NCI-H82 (cell line): Measurements from ENCODE around the gene BASP1.
A peak's percentile ranks its signal among the peaks of the same experiment; 100 is the strongest.
"Not testable (repeated sequence)": the region's sequence is repeated elsewhere in the genome, so short reads cannot be mapped to it uniquely, and the experiment has no call there.

Experiments
- DNase-seq: peaks from one replicate; lab custom pipeline; 2025; lab: John Stamatoyannopoulos, UW

The BASP1 gene

DNA sequence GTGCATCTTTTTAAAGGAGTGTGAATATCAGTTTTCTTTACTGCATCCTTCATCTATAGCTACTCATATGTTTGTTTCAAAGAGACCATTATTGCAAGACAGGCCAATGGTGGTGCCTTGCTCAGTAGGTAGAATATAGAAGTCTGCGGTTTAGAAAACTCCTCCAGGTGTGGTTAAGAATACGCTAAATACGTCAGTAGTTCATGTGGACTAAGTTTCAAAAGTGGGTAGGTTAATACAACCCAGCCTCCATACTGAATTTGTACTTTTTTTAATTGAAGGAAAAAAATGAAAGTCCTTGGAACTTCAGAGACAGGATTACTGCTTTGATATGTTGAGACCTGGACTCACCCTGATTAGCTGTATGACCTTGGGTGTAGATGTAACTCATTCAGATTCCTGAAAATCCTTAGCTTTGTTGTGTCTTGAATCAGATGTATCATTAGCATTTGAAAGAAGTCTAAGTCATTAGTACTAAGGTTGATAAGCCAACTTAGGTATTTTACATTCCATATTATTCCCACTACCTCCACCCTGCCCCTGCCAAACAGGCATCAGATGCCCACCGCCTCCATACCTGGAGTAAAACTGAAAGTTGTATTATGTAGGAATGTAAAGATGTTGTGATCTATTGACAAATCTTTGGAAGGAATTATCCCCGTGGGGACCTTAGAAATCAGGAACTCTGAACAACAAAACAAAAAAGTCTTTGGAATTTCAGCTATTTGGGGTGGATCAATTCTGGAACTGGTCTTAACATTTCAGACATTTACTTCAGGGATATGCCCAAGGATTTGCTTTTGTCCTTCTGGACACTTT lies 6.1 kb downstream of the BASP1 start:
- DNase-seq = no peak

DNA sequence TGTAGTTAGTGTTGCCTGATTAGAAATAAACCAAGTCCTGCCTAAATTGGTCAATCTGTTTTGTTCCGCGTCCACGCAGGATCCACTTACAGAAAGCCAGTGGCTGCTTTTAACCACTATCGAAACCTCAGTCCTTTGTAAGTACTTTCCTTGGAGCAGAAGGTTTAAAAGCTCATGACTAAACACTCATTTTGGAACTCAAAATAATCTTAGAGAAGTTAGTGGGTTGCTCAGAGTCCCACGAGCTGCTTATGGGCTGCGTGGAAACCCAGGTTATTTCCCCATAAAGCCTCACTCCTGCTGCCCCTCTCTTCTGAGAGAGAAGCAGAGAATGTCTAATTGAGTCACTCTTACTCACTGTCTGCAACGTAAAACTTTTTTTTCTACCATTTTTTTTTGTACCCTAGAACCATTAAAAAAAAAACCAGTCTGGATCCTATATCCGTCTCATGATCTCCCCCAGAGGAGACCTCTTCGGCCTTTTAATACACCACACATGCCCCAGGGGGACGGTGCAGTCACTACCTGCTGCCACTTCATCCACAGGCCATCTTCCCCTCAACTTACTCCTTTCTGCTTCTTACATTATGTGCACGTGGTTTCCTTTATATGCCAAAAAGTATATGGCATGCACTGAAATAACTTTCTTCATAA lies 7.6 kb downstream of the BASP1 start:
- DNase-seq = no peak

DNA sequence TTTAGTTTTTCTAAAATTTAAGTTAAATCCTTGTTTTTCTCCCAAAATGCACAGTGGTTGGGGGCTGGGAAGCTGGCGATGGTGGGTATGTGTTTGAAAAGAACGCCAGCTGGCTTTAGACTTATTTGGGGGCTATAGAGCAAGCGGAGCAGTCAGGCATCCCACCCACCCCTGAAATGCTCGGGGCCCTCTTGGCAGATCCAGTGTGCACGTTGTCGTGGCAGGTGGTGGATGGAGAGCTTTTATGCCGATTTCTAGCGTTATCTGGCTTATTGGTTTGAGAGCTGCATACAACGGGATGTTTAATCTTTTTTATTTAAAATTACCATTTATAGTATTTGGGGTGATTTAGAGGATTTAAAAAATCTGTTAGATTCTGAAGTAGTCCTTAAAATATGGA lies 8.1 kb downstream of the BASP1 start:
- no peak for DNase-seq

DNA sequence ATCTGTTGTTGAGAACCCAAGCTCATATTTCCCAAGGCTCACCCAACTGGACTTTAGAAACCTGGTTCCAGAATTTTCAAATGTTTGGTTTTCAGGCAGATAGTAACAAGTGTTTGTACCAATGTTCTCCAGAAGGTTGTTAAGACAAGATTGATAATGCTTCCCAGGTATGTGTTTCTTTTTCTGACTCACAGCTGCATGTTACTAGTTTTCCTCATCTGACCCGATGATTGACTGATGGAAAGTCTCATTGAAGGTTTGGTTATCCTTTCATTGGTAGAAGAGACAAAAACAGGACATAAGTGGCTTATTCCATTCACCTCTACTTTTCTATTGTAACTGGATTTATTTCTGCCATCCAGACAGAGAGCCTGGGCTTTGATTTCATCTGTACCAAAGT lies 10.4 kb downstream of the BASP1 start:
- no peak for DNase-seq

DNA sequence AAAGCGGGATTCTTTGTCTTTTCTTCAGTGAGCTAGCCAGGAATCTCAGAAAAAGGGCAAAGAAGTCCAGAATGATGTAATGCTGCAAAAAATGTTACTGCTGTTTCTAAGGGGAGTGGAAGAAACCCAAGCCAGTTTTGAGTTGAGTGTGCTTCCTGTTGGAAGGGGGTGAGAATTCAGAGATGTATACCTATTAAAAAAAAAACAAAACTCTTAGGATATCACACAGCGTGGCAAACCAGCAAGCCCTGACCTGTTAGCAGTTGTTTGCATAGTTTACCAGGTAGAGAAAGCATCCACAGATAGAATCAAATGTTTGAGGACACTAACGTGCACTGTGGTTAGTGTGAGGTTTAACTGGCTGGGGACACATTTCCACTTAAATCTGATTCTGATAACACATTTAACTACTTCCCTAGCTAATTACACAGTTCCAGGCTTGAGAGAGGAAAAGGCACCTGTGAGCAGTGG lies 11.4 kb downstream of the BASP1 start:
- DNase-seq = no peak

DNA sequence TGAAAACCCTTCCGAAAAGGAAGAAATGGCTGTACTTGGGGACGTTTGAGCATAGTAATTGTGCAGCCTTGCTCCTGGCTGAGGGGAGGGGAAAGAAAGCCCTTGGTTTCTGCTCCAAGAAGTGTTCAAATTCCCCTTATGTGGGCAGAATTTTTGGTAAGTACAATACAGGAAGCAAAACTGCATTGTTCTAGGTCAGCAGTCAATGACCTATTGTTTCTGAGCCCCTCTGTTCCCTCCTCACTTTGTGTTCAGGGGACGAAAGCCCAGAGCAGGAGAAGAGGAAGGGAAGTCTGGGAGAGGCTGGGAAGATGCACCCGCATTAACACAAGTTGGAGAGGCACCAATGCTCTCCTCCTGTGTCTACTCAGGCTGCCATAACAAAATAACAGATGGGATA lies 11.9 kb downstream of the BASP1 start:
- DNase-seq = no peak

DNA sequence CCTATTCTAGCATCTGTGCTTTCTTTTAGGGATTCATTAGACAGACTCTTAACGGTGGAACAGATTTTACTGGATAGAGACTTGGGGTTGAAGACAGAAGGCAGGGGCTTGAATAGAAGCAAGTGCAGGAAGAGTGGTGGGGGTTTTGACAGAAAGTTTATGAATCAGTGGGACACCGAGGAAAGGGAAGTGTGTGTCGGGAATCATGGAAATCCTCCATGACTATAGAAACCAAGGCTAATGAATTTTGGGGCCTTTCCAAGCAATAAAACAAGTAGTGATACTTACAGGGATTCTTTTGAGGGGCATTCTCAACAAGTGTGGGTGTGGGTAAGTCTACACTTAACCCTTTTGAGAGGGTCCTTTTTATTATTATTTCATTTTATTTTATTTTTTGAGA lies 12.8 kb downstream of the BASP1 start:
- peak; percentile 43 for DNase-seq

DNA sequence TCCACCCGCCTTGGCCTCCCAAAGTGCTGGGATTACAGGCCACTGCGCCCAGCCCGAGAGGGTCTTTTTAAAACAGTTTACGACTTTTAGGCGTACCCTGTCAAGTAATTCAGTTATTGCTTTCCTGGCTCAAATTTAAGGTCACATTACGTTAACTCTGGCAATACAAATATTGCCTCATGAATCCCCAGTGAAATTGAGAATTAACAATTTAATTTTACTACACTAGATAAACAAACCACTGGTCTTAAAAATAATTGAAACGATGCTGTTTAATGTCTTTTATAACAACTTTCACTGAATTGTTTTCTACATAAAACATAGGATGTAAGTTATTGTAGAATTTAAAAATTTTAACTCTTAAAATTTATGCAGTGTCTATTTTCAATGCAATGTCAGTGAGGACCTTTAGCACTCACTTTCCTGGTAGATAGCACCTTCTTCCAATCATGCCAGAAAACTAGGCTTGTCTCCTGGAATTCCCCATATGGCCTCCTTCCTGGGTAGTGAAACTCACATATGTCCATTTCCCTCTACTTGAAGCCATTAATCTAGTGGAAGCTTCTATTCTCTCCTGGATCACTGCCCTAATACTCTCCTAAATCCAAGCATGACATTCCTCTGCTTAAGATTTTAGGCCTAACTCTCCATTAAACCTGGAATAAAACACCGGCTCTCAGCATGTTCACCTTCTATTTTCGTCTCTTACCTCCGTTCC lies 13.5 kb downstream of the BASP1 start:
- DNase-seq = peak; percentile 62

DNA sequence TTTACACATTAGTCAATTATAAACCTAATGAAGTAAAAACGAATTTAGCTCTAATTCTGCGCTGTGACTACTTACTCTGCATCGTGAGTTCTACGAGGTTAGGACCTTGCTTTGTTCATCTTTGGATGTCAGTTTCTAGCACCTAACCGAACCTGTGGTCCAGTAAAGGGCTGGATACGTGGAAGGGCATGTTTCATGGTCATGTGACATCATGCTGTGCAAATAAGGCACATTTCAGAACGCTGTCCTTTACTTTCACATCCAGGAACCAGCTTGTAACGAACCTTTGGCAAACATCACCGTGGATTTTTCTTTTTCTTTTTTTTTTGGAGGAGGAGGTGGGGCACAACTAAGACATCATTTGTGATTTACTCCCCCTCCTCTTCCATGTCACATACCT lies 15.0 kb downstream of the BASP1 start:
- DNase-seq = no peak

DNA sequence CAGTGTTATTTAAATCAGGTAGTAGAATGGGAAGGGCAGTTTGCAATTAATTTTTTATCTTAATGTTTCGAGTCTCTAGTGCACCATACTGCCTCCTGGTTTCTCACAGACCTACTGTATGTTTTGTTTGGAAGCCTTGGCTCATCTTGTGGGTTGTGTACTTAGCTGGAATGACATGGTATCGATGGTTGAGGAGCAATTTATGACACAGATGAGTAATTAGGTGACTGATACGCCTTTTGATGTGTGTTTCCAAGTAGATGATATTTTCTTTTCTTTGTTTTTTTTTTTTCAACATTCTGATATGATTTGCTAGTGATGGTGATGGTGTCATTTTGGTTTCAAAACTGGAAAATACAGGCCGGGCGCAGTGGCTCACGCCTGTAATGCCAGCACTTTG lies 16.1 kb downstream of the BASP1 start:
- DNase-seq = no peak

DNA sequence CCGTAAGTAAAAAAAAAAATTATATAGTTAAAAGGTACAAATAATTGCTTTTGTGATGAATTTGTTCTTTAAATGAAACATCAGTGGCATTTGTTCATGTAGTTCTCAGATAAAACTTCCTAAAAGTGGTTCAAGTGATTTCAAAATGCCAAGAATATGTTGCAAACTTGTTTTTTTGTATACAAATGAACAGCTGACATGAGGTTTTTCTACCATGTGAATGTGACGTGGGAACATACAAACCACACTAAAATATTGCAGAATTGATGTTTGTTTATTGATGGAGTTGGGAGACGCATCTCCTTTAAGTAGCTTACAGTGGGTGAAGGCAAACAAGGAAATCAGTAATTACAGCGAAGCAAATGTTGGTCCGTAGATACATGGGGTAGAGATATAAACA lies 16.9 kb downstream of the BASP1 start:
- no peak for DNase-seq

DNA sequence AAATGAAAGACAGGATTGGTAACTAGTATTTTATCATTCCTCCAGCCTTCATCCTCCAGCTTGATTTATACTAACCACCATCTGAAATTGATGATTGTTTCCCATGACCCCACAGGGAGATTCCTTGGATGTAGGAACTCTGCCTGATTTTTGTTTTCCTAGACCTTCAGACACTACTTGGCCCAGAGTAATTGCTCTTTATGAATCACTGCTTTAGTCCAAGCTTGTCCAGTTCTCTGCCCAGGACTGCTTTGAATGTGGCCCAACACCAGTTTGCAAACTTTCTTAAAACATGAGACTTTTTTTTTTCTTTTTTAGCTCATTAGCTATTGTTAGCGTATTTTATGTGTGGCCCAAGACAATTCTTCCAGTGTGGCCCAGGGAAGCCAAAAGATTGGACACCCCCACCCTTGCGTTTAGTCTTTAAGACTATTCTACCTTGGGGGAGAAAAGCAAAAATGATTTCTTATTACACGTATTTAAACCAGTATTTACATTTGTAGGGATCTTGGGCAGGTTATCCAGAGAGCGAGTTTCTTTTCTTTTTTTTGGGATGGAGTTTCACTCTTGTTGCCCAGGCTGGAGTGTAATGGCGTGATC lies 18.4 kb downstream of the BASP1 start:
- DNase-seq = no peak

DNA sequence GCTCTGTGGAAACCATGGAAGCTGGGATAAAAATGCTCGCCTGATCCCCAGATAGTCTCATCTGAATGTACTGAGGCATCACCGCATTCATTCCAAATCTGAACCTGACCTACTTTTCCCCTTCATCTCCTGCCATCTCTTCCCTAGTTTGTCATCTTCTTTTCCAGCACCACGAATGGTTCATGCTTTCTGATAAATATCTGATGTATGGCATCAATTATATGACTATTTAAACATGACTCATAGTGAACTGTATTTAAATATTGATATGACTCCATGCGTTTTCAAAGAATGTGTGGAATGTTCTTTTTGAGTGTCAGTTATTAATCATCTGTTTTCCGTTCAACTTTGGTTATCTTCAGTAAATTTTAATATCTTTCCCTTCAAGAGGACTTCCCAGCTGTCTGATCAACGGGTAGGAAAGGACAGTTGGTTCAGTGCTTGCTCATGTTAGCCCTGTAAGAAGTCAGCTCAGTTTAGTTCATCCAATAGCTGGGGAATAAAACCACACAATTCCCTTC lies 21.1 kb downstream of the BASP1 start:
- no peak for DNase-seq

DNA sequence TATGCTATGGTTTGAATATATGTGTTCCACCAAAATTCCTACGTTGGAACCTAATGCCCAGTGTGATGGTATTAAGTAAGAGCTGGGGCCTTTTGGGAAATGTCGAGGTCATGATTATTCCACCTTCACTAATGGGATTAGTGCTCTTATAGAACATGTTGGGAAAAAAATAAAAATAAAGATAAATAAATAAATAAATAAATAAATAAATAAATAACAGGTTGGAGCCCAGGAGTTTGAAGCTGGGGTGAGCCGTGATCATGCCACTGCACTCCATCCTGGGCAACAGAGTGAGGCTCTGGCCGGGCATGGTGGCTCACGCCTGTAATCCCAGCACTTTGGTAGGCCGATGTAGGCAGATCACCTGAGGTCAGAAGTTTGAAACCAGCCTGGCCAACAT lies 22.5 kb downstream of the BASP1 start:
- DNase-seq = no peak

DNA sequence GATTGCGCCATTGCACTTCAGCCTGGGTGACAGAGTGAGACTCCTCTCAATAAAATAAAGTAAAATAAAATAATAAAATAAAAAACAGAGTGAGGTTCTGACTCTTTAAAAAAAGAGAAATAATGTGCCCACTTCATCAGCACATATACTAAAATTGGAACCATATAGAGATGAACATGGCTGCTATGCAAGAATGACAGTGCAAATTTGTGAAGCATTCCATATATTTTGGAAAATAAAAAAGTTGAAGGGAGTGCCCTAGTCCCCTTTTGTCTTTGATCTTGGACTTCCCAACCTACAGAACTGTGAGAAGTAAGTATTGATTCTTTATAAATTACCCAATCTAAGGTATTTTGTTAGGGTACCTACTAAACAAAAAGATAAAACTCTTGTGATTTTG lies 23.1 kb downstream of the BASP1 start:
- DNase-seq = no peak

DNA sequence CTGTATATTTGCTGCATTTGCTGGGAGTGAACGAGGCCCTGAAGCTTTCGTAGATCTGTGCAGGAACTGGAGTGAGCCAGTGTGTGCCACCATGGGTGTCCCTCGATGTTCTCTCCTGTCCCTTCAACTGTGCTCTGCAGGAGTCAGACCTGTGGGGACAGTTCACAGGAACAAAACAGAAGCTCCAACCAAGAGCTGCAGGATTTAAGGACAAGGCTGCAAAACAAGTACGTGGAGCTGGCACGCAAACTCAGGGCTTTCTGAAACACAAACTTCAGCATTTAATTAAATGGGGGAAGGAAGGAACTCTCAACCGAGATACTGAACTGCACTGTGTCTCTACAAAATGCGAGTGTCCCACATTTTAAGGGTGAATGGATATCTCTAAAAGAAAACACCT lies 24.2 kb downstream of the BASP1 start:
- no peak for DNase-seq

DNA sequence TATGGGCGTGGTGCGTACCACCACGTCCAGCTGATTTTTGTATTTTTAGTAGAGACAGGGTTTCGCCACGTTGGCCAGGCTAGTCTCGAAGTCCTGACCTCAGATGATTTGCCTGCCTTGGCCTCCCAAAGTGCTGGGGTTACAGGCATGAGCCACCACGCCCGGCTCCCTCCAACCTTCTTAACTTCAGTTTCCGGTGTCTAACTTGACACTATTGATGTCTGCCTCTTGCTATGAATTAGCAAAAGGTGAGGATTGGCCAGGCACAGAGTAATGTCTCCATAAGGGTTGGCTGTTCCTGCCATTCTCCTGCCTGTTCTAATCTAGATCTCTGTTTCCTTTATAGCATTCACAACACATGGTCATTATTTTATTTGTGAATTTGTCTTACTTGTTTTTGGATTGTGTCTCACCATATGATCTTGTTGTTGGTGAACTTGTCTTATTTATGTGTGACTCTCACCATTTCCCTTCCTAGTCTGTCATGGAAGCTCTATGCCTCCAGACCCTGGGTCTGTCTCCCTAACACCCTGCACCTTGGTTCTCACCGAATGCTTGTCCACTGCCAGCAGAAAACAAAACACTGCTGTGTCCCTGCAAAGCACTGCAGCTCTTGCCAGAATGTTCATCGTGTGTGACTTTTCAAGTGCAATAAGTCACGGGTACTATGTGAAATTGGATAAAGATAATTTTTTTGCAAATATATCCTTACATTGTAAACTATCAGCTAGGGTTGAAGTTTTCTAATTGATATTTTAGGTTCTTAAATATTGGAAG lies 26.0 kb downstream of the BASP1 start:
- no peak for DNase-seq

DNA sequence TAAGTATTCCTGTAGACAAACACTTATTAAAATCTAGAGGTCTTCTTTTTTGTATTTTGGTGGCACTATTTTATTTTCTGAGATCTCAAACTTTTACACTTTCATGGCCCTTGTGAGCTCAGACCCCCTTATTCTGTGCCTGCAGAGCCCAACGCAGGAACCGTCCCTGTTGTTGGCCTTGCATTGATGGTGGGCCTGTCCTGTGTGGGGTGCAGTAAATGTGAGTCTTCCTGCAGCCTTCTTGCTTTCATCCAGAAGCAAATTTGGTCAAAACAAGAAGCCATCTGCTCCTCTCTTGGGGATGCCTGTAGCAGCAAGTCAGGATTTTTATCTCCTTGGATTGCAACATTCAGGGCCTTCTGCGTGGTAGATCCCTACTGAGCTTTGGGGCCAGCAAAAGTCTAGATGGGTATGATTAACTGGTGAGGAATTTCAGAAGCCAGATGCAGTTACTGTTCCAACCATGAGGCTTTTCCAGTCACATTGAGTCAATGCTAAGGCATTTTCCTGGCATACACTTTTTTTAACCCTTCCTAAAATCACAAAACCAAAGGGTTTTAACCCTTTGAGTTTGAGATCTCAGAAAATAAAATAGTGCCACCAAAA lies 31.7 kb downstream of the BASP1 start:
- DNase-seq = no peak

DNA sequence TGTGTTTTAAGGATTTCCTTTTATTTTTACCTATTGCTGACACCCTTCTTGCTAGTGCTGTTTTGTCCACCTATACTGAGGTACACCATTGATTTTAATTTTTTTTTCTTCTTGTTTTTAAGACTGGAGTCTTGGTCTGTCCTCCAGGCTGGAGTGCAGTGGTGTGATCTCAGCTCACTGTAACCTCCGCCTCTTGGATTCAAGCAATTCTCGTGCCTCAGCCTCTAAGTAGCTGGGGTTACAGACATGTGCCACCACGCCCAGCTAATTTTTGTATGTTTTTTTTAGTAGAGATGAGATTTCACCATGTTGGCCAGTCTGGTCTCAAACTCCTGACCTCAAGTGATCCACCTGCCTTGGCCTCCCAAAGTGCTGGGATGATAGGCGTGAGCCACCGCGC lies 32.4 kb downstream of the BASP1 start:
- not testable (repeated sequence) for DNase-seq

DNA sequence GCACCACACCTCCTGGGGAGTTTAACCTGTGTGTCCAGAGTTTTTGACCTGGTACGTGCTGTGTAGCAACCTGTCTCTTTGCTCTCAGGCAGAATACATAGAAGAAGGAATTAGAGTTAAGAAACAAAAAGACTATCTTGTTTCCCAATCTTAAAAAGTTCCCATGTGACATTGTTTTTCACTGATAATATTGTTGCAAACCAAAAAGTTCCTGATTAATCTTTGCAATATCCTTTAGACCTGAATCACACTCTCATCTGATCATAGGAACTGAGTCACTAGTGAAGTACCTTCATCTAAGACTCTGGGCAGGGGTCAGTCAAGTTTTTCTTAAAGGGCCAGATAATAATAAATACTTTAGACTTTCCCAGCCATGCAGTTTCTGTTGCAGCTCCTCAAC lies 35.1 kb downstream of the BASP1 start:
- no peak for DNase-seq

DNA sequence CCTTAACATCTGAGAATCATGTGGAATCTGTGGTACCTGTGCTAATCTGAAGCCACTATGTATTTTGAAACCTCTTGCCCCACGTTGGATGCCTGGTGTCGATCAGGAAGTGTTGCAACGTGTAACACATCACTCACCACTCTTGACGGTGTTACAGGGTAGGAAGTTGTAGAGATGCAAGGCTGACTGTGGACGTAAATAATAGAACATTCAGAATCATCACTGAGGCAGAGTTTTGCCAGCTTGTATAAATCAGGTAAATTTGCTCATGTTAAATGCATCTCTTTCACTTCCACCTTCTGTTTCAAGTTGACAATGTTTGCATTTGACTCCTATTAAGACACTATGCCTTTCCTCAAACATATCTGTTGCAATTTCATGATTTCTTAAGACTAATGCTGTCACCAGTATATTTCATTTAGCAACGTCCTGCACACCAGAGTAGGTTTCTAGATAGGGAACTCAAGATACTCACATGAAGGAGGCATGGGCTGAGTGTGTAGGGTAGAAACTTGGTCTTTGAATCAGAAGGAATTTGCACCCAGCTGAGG lies 38.1 kb downstream of the BASP1 start:
- DNase-seq = no peak
